K562 (cell line): ENCODE data around the gene ITPR1. TPM values are rescaled to one million over a fixed set of nuclear protein-coding genes. Genes with fewer than 3 reads are reported as not detected.

Experiments
- CAMTA2 ChIP-seq: fragments of 250-450 bp; sonication (Bioruptor Pico); conservative IDR thresholded peaks from 2 replicates; pipeline ENCODE4 v1.5.1; 2022
- CBFA2T2 ChIP-seq: fragments of 450-650 bp; conservative IDR thresholded peaks from 2 replicates; pipeline ENCODE4 v1.6.1; 2017; ENCODE audit warnings: mild to moderate bottlenecking
- CBFA2T3 ChIP-seq: fragments of 450-650 bp; IDR thresholded peaks from 2 replicates; pipeline ENCODE4 v1.6.1; 2017
- DMBX1 ChIP-seq: fragments of 250-450 bp; sonication (Bioruptor Pico); IDR thresholded peaks from 2 replicates; pipeline ENCODE4 v1.8.0; 2022; ENCODE audit warnings: inconsistent platforms, mild to moderate bottlenecking, moderate library complexity, borderline replicate concordance
- FOXJ2 ChIP-seq: fragments of 200-800 bp; sonication (Bioruptor generic); IDR thresholded peaks from 2 replicates; pipeline ENCODE4 v1.6.1; 2016; ENCODE audit warnings: missing genetic modification characterization, missing compliant biosample characterization
- ID3 ChIP-seq, 2 experiments: fragments of 250-450 bp in 1 of 2; fragments of 450-650 bp in 1 of 2; sonication (Bioruptor Pico) in 1 of 2; IDR thresholded peaks; 2 replicates each; pipeline versions ENCODE4 v1.6.1 to v1.8.0; 2016 to 2021; ENCODE audit warnings: mild to moderate bottlenecking in 2 of 2, moderate library complexity in 2 of 2, missing compliant biosample characterization in 1 of 2, missing genetic modification characterization in 1 of 2
- MAZ ChIP-seq, 2 experiments: fragments of 450-650 bp in 1 of 2; sonication (generic) in 1 of 2; formaldehyde crosslinking; IDR thresholded peaks in 1 of 2; conservative IDR thresholded peaks in 1 of 2; 2 replicates each; pipeline versions ENCODE4 v1.4.0 to v1.5.0; 2020; ENCODE audit warnings: mild to moderate bottlenecking in 1 of 2, missing genetic modification reagents in 1 of 2
- MCM2 ChIP-seq: fragments of 450-650 bp; IDR thresholded peaks from 2 replicates; pipeline ENCODE4 v1.6.1; 2017; ENCODE audit warnings: low read depth, mild to moderate bottlenecking
- MIER1 ChIP-seq: fragments of 450-650 bp; IDR thresholded peaks from 2 replicates; pipeline ENCODE4 v1.6.1; 2016; ENCODE audit warnings: antibody characterized with exemption, mild to moderate bottlenecking, low read depth
- MLLT1 ChIP-seq, 2 experiments: fragments of 450-650 bp; IDR thresholded peaks; 2 replicates each; pipeline ENCODE4 v1.6.1; 2016
- NR1H2 ChIP-seq: sonication (generic); formaldehyde crosslinking; IDR thresholded peaks from 2 replicates; pipeline ENCODE4 v1.4.0; 2020; ENCODE audit warnings: mild to moderate bottlenecking, missing genetic modification reagents
- NR2C1 ChIP-seq, 2 experiments: fragments of 450-650 bp; IDR thresholded peaks; 2 replicates each; pipeline ENCODE4 v1.6.1; 2017; ENCODE audit warnings: mild to moderate bottlenecking in 2 of 2, antibody characterized with exemption in 1 of 2, inconsistent platforms in 1 of 2, missing compliant biosample characterization in 1 of 2, missing genetic modification characterization in 1 of 2
- RBBP5 ChIP-seq: fragments of 200-600 bp; sonication (generic); IDR thresholded peaks from 2 replicates; pipeline ENCODE4 v1.6.1; 2012; ENCODE audit warnings: borderline replicate concordance, mild to moderate bottlenecking, low read length, control low read depth, inconsistent platforms; ENCODE audit not compliant: insufficient read depth, poor library complexity, severe bottlenecking
- SMAD4 ChIP-seq: fragments of 250-450 bp; sonication (Bioruptor Pico); conservative IDR thresholded peaks from 2 replicates; pipeline ENCODE4 v1.8.0; 2021; ENCODE audit warnings: inconsistent platforms, mild to moderate bottlenecking, moderate library complexity
- TRIM28 ChIP-seq: fragments of 450-650 bp; IDR thresholded peaks from 2 replicates; pipeline ENCODE4 v1.6.1; 2017
- YY1 ChIP-seq, 3 experiments: IDR thresholded peaks; 2 replicates each; pipeline ENCODE4 v1.6.1; 2011; ENCODE audit warnings: low read length in 2 of 3, mild to moderate bottlenecking in 2 of 3, moderate library complexity in 2 of 3, borderline replicate concordance in 1 of 3, control low read depth in 1 of 3, low read depth in 1 of 3; ENCODE audit not compliant: insufficient read depth in 3 of 3, insufficient replicate concordance in 2 of 3, control insufficient read depth in 1 of 3, insufficient read length in 1 of 3; ENCODE audit errors: extremely low read depth in 1 of 3
- ZMIZ1 ChIP-seq, 2 experiments: fragments of 150-350 bp in 1 of 2; IDR thresholded peaks; 2 replicates each; pipeline ENCODE4 v1.6.1; 2012 to 2016; ENCODE audit warnings: low read depth in 2 of 2, low read length in 2 of 2, mild to moderate bottlenecking in 1 of 2, moderate library complexity in 1 of 2
- polyA plus RNA-seq, 8 experiments: library from polyadenylated mRNA; depleted of rRNA in 4 of 8; stranded (reverse) in 5 of 8; unstranded in 3 of 8; fragments of >200 nt; fragmentation: Nextera tagmentation in 2 of 8; fragmentation: Illumina TruSeq in 1 of 8; extraction: Ambion mirVana in 2 of 8; extraction: Trizol in 1 of 8; gene quantifications; 2 replicates each; pipeline versions ENCODE4 v1.2.1 to v1.2.3, GENCODE V29; 2011 to 2014; ENCODE audit warnings: inconsistent platforms in 1 of 8, missing spikeins in 1 of 8
- total RNA-seq, 7 experiments: library from RNA; depleted of rRNA in 6 of 7; stranded (reverse); fragments of >200 nt in 6 of 7; fragmentation: Illumina TruSeq in 2 of 7; extraction: Trizol in 2 of 7; gene quantifications; 2 replicates each; pipeline versions ENCODE4 v1.2.1 to v1.2.3, GENCODE V29; 2011 to 2021; ENCODE audit warnings: low replicate concordance in 1 of 7

Gene ITPR1
- total and polyA plus RNA-seq, 9 of the 15 experiments (the other 6 are each of a cell fraction or from before 2014, with no cell fraction given): 22.4 to 40.0 (median 27.4) TPM

- TF ChIP-seq RBBP5 (no peak), TRIM28 (no peak), ID3 (CRISPR knock-in tag; IDR thresholded peaks at IDR 0.05) (no peak), ID3 (tag; IDR thresholded peaks at IDR 0.05) (0 out of 2 replicates have a peak, but pooled peaks have one; percentile 26), NR2C1 (IDR thresholded peaks at IDR 0.05) (no peak), NR2C1 (tag; IDR thresholded peaks at IDR 0.05) (no peak), MAZ (CRISPR knock-in tag; conservative IDR thresholded peaks at IDR 0.05 in 1 of 2, IDR thresholded peaks at IDR 0.05 in 1 of 2) (no peak), CBFA2T3 (peak; percentile 52), CAMTA2 (CRISPR knock-in tag) (no peak), CBFA2T2 (peak; percentile 23; the same call in 1 of the 2 replicates), MCM2 (no peak), DMBX1 (CRISPR knock-in tag) (peak; percentile 25; the same call in 1 of the 2 replicates), NR1H2 (CRISPR knock-in tag) (no peak), ZMIZ1 (IDR thresholded peaks at IDR 0.05; ENCODE audit: low read depth in 2 of 2, low read length in 2 of 2) (no peak), MIER1 (no peak), YY1 (IDR thresholded peaks at IDR 0.05; ENCODE audit: borderline replicate concordance in 1 of 3, control insufficient read depth in 1 of 3, extremely low read depth in 1 of 3, insufficient read depth in 3 of 3, insufficient read length in 1 of 3, insufficient replicate concordance in 2 of 3, low read depth in 1 of 3, low read length in 2 of 3) (peak in 1 of 3 experiments; percentile 22), MLLT1 (IDR thresholded peaks at IDR 0.05) (no peak), SMAD4 (CRISPR knock-in tag) (peak; percentile 37; the same call in 1 of the 2 replicates), FOXJ2 (tag) (no peak)
Measured at GRCh38 chr3:4806535-4807108, 313.5 kb downstream of the ITPR1 start (continued).
